Kasumi-1 (cell line): Measurements from ENCODE around the gene TMEM205.
"Not testable (repeated sequence)": the region's sequence is repeated elsewhere in the genome, so short reads cannot be mapped to it uniquely, and the experiment has no call there.

Experiments
- DNase-seq, 2 experiments: peaks; one replicate each; lab custom pipeline; 2025; lab: John Stamatoyannopoulos, UW

Gene TMEM205

GRCh38 chr19:11373166-11373884, 27.3 kb upstream of the TMEM205 start:
- peak; percentile 45 to 51 for DNase-seq

GRCh38 chr19:11370744-11371143, 24.7 kb upstream of the TMEM205 start:
- no peak for DNase-seq

GRCh38 chr19:11367528-11367927, 21.5 kb upstream of the TMEM205 start:
- no peak for DNase-seq

DNA sequence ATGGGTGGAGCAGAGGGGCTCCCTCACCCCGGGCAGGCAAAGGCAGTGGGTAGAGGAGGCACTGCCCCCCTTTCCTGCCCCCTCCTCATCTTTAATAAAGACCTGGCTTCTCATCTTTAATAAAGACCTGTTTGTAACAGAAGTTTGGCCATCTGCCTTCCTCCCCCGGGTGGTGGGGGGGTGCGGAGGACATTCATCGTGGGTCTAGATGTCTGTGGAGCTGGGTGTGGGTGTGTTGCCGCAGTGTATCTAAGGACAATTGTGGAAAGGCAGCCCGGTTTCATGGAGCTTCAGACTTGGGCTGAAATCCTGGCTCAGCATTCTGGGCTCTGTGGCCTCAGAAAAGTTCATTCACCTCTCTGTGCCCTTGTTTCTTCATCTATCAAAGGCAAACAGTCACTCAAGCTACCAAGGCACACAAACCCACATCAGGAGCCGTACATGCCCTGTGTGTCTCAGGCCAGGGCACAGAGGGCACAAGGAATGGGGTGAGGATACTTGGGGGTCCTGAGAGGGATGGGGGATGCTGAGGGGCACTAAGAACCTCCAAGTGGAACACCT, 19.6 kb upstream of the TMEM205 start:
- DNase-seq: no peak

DNA sequence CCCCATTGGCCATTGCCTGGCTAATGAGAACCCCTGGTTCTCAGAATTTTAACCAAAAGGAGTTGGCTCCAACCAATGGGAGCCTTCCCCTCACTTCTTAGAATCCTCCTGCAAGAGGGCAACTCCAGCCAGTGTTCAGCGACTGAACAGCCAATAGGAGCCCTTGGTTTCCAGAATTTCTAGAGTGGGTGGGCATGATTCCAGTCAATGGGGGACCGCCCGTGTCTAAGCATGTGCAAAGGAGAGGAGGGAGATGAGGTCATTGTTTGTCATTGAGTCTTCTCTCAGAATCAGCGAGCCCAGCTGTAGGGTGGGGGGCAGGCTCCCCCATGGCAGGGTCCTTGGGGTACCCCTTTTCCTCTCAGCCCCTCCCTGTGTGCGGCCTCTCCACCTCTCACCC, 18.9 kb upstream of the TMEM205 start:
- no peak for DNase-seq

GRCh38 chr19:11364296-11364904, 18.3 kb upstream of the TMEM205 start:
- DNase-seq: no peak

GRCh38 chr19:11363881-11364280, 17.8 kb upstream of the TMEM205 start:
- DNase-seq: no peak

DNA sequence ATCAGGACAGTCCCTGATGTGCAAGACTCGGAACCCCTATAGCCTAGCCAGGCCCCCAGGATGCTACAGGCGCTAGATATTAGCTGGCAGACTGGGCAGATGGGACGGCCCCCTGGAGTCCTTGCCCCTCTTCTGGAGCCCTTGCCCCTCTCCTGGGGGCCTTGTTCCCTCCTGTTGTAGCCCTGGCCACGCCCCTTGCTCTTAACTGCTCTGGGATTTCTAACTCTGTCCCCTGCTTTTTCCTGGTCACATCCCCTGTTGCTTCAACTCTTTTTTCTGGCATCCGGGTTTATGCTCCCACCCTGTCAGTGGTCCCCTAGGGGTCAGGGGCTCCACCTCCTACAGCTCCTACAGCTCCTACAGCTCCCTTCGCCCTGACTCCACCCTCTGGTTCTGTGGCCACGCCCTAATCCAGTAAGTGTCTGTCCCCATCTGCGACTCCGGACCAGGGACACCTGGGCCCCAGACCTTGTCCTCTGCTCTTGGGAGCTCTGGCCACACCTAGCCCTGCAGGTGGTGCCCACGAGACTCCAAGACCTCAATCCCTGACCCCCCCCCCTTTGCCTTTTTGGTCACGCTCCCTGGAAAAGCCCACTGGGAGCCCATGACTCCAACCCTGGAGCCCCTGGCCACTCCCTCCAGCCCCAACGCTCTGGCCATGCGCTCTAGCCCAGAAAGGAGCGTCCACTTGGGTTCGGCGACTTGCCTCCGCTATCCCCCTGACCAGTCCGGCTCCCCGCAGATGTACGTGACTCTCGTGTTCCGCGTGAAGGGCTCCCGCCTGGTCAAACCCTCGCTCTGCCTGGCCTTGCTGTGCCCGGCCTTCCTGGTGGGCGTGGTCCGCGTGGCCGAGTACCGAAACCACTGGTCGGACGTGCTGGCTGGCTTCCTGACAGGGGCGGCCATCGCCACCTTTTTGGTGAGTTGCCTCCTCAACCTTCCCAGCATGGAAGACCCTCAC, 16.0 kb upstream of the TMEM205 start:
- DNase-seq: no peak

DNA sequence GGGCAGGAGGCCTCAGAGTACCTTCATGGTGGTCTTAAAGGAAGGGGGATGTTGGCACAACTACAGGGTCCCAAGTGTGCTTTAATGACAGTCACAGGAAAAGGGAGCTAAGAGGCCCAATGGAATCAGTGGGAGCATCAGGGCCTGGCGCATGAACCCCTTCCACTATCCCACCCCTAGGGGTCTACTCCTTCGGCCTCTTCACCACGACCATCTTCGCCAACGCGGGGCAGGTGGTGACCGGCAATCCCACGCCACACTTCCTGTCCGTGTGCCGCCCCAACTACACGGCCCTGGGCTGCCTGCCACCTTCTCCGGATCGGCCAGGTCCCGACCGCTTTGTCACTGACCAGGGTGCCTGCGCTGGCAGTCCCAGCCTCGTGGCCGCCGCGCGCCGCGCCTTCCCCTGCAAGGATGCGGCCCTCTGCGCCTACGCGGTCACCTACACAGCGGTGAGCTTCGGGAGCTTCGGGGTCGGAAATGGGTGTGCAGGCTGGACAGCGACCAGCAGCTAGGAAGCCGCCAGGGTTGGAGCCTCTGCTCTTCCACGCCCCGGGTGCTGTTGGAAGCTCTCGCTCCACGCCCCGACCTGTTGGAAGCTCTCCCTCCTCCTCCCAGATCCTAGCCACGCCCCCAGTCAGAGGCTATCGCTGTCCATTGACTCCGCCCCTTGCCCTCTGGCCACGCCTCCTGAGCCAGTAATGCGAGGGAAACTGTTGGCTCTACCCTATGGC, 15.1 kb upstream of the TMEM205 start:
- DNase-seq: no peak

DNA sequence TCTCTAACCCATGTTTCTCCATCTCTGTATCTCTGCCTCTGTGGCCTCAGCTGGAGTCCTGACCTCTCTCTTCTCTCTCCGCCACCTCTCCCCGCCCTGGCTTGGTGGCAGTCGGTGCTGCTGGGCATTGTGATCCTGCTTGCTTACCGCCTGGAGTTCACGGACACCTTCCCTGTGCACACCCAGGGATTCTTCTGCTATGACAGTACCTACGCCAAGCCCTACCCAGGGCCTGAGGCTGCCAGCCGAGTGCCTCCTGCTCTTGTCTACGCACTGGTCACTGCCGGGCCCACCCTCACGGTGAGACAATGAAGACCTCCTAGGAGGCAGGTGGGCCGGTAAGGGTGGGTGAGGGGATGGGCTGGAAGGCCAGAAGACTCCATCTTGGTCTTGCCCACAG, 13.4 kb upstream of the TMEM205 start:
- no peak for DNase-seq

GRCh38 chr19:11356676-11357550, 10.8 kb upstream of the TMEM205 start:
- DNase-seq: no peak

- DNase-seq: no peak
These were observed 10.0 kb upstream of the TMEM205 start for GRCh38 chr19:11356074-11356397.

- DNase-seq: peak; percentile 78 to 83
These were observed 9.3 kb upstream of the TMEM205 start, which contains the start of gene PLPPR2 for GRCh38 chr19:11355160-11356073. TSS of gene PLPPR2 (plus strand) at chr19:11355432. CDS start at chr19:11357674, 2,242 bp downstream.

- DNase-seq: not testable (repeated sequence)
These were observed 8.0 kb upstream of the TMEM205 start for GRCh38 chr19:11354102-11354501.

- DNase-seq: no peak
These were observed 3.1 kb upstream of the TMEM205 start for GRCh38 chr19:11349171-11349570.

GRCh38 chr19:11347546-11348039, 1.5 kb upstream of the TMEM205 start:
- no peak for DNase-seq

GRCh38 chr19:11345122-11345803, 805 bp downstream of the TMEM205 start:
- DNase-seq: no peak

- no peak for DNase-seq
These were observed 3.6 kb downstream of the TMEM205 start for GRCh38 chr19:11342429-11342828.

- not testable (repeated sequence) for DNase-seq
These were observed 6.0 kb downstream of the TMEM205 start for GRCh38 chr19:11340099-11340467.
